Activated gamma-delta T cell (primary cell): ENCODE results near the gene VWF.
"Not testable (repeated sequence)": the region's sequence is repeated elsewhere in the genome, so short reads cannot be mapped to it uniquely, and the experiment has no call there.

ENCODE experiments used
- DNase-seq: peaks from one replicate; lab custom pipeline; 2025; lab: John Stamatoyannopoulos, UW

VWF gene

GRCh38 chr12:6104027-6104426, 20.4 kb downstream of the VWF start:
- DNase-seq: no peak

GRCh38 chr12:6102021-6102420, 22.4 kb downstream of the VWF start:
- DNase-seq: not testable (repeated sequence)

GRCh38 chr12:6099316-6099715, 25.2 kb downstream of the VWF start:
- DNase-seq: no peak

- no peak for DNase-seq
These were observed 27.1 kb downstream of the VWF start for GRCh38 chr12:6097411-6097810.

- no peak for DNase-seq
These were observed 27.9 kb downstream of the VWF start for GRCh38 chr12:6096527-6096926.

DNA sequence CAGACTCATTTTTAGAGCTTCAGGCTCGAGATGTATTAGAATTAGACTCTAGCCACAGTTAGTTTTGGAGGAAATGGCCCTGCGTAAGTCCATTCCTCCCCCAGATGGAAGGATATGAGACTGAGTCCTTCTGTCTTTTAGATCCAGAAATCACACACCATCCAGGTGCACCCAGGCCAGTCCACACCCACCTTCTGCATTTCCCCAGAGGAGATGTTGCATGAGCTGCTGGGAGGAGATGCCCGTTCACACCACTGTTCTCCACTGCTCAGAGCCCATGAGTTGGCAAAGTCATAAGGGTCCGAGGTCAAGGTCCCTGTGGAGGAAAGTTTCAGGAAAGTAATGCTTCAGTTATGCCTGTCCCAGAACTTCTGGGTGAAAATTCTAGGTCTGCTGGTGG, 29.2 kb downstream of the VWF start:
- no peak for DNase-seq

DNA sequence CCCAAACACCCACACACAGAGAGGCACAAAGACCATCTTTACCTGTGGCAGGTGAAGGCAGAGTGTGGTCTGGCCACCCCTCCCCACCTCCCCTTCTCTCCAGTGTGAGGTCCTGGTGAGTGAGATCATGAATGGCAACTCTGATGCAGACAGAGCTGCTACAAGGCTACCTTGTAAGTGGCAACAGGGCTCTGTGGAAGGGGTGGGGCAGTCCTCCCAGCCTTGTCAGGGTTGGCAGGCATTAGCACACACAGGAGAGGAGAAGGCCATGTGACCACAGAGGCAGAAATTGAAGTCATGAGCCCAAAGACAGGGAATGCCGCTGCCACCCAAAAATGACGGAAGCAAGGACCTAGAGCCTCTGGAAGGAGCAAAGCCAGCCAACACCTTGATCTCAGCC, 30.7 kb downstream of the VWF start:
- no peak for DNase-seq

GRCh38 chr12:6092784-6093722, 31.4 kb downstream of the VWF start:
- DNase-seq: no peak

- no peak for DNase-seq
These were observed 32.5 kb downstream of the VWF start for GRCh38 chr12:6091786-6092566.

DNA sequence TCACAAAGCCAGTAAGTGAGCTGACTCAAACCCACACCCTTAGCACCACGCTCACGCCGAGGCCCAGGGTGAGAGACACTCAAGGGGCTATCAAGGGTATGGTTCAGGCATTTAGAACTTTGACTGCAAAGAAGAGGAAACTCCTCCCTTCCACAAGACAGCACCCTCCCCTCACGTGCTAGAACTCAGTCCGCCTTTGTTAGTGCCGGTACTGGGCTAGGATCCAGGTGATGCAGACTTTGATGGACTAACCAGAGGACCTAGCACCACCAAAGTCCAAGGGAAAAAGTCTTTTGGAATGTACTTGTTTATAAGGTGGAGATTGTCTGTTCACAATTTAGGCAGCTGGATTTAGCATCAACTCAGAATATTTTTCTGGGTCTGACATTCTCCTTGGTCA, 33.7 kb downstream of the VWF start:
- no peak for DNase-seq

- DNase-seq: no peak
These were observed 35.3 kb downstream of the VWF start for GRCh38 chr12:6088921-6089747.

- no peak for DNase-seq
These were observed 38.2 kb downstream of the VWF start for GRCh38 chr12:6086316-6086715.

- DNase-seq: no peak
These were observed 38.6 kb downstream of the VWF start for GRCh38 chr12:6085841-6086240.

GRCh38 chr12:6084969-6085450, 39.5 kb downstream of the VWF start:
- no peak for DNase-seq

- no peak for DNase-seq
These were observed 40.1 kb downstream of the VWF start for GRCh38 chr12:6084261-6084968.

DNA sequence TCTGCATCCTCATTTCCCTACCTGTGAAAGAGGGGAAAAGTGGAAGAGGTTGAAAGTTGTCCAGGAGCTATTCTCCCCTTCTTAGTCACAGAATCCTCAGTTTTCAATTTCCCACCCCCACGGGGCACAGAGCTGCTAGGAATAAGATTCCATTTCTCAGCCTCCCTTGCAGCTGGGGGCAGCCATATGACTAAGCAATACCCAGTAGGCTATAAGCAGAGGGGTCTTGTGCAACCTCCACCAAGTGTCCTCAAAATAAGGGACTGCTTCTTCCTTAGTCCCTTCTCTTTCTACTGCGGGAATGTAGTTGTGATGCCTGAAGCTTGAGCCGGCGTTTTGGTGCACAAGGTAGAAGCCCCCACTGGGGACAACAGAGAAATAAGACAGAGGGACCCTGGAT, 40.9 kb downstream of the VWF start:
- DNase-seq: no peak

GRCh38 chr12:6082613-6083012, 41.9 kb downstream of the VWF start:
- no peak for DNase-seq

DNA sequence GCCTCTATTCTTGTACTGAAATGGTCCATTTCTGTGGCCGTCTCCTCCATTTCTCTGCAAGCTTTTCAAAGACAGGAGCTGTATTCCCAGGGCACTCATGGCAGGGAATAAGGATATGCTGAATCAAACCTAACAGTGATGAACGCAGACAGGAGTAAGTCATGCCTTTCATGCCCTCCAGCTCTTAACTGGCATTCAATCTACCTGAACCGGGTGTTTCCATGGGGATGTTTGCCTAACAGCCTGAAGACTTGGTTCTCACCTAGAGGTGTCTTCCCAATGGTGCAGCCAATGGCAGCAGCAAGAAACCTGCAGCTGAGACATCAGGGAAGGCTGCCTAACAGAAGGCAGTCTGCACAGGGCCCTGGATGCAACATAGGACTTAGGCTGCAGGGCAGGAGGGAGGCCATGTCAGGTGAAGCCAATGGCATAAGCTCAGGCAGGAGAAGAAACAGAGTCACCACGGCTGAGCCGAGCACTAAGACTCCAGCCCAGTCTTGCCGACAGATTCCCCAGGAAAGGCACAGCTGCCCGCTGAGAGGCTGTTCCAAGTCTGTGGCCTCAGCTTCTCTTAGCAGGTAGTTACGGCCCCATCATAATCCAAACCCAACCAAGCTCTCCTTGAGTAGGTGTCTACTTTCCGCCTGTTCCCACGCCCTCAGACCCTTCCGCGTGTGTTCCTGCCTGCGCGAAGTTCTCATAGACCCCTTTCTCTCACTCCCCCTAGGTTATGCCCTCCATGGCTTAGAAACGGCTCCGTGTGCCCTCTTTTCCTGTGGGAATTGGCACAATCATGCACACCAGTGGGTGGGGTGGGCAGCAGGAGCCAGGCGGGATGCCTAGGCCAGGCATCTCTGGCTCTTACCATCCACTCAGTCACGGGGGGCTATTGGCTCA, 44.1 kb downstream of the VWF start:
- no peak for DNase-seq

GRCh38 chr12:6078398-6079096, 45.9 kb downstream of the VWF start:
- DNase-seq: no peak

DNA sequence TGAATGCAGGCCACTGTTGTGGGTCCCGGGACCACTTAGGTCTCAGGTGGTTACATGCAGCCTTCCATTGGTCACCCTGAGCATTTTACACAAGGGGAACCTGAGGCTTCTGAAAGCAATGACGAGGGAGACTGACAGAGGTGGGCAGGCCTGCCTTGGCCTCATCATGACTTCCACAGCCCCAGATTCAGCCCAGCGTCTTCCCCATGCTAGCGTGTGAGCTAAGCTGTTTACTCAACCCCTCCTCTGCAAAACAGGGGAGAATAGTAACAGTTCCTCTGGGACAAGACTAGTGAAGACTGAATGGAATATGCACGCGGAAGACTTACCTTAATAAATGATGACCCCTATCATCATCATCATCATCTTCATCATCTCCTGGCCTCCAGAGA, 46.8 kb downstream of the VWF start:
- no peak for DNase-seq
